Measurements from ENCODE around the gene SLC3A2. TPM values are rescaled to one million over a fixed set of nuclear protein-coding genes. Genes with fewer than 3 reads are reported as not detected.

SLC3A2 gene
- total RNA-seq (10 to 100 TPM; 48.1 to 59.5 TPM), polyA plus RNA-seq (10 to 100 TPM; 34.3 to 53.9 TPM)

- H3K4me3 ChIP-seq (ENCODE audit: low read depth in 1 of 3, low read length in 3 of 3) = peak within 1 kb of the TSS; percentile 86 to 99 (median 88)
- H3K27ac ChIP-seq (ENCODE audit: low read depth in 1 of 2, low read length in 2 of 2) = peak within 1 kb of the TSS; percentile 95 to 96
- WGBS = under 1% methylated on average over 69 of the region's 69 CpGs
- TF ChIP-seq HNF4A (conservative IDR thresholded peaks at IDR 0.05) (peak; percentile 55 to 60), YY1 (IDR thresholded peaks at IDR 0.05) (peak; percentile 96), JUND (IDR thresholded peaks at IDR 0.05) (no peak), RXRA (IDR thresholded peaks at IDR 0.05) (peak; percentile 15 to 20), SP1 (IDR thresholded peaks at IDR 0.05) (peak; percentile 65), FOXA1 (IDR thresholded peaks at IDR 0.05) (no peak), EGR1 (IDR thresholded peaks at IDR 0.05; ENCODE audit: low read depth in 2 of 2) (peak in 1 of 2 donors; percentile 93), ZBTB33 (IDR thresholded peaks at IDR 0.05) (peak; percentile 24), MAX (IDR thresholded peaks at IDR 0.05) (no peak), FOXA2 (IDR thresholded peaks at IDR 0.05) (no peak), CTCF (IDR thresholded peaks at IDR 0.05; ENCODE audit: low read depth, low read length, missing input control) (peak; percentile 56), GABPA (IDR thresholded peaks at IDR 0.05 in 1 of 2, conservative IDR thresholded peaks at IDR 0.05 in 1 of 2) (peak in 1 of 2 donors; percentile 59), NR2F2 (IDR thresholded peaks at IDR 0.05) (no peak), HNF4G (IDR thresholded peaks at IDR 0.05) (no peak), ATF3 (IDR thresholded peaks at IDR 0.05) (no peak), REST (IDR thresholded peaks at IDR 0.05) (peak; percentile 93), TAF1 (conservative IDR thresholded peaks at IDR 0.05) (peak; percentile 89), RAD21 (IDR thresholded peaks at IDR 0.05) (peak; percentile 67 to 73)
- DNase-seq (ENCODE audit: low spot score) = peak; percentile 93
- no peaks in the 10 kb centered on the region for H3K9me3 ChIP-seq (ENCODE audit: control insufficient read depth in 4 of 4, low read length in 3 of 4)
- H3K4me1 ChIP-seq (ENCODE audit: control insufficient read depth in 4 of 4, insufficient read depth in 4 of 4, low read length in 3 of 4) = peaks cover 0 to 36% (median 30%) of the 10 kb centered on the region in 4 donors
- peak within 1 kb of the TSS; percentile 97 to 98 for H3K9ac ChIP-seq (ENCODE audit: low read depth in 1 of 2, low read length in 2 of 2)
- H3K36me3 ChIP-seq (ENCODE audit: control insufficient read depth in 4 of 4, insufficient read depth in 3 of 4, low read depth in 1 of 4, low read length in 3 of 4) = peaks cover 4 to 33% (median 28%) of the 10 kb centered on the region in 4 donors
- no peaks in the 10 kb centered on the region for H3K27me3 ChIP-seq (ENCODE audit: control insufficient read depth in 4 of 4, insufficient read depth in 4 of 4, low read length in 3 of 4)
Measured at GRCh38 chr11:62880803-62881578, at the start of gene SLC3A2. SLC3A2 (plus strand) TSS chr11:62880896; CDS start chr11:62881024, 128 bp downstream.
